ENCODE results near the gene GALK1.

GRCh38 chr17:75774471-75774990, 9.5 kb upstream of the GALK1 start:
- TF ChIP-seq, protein P1, sequence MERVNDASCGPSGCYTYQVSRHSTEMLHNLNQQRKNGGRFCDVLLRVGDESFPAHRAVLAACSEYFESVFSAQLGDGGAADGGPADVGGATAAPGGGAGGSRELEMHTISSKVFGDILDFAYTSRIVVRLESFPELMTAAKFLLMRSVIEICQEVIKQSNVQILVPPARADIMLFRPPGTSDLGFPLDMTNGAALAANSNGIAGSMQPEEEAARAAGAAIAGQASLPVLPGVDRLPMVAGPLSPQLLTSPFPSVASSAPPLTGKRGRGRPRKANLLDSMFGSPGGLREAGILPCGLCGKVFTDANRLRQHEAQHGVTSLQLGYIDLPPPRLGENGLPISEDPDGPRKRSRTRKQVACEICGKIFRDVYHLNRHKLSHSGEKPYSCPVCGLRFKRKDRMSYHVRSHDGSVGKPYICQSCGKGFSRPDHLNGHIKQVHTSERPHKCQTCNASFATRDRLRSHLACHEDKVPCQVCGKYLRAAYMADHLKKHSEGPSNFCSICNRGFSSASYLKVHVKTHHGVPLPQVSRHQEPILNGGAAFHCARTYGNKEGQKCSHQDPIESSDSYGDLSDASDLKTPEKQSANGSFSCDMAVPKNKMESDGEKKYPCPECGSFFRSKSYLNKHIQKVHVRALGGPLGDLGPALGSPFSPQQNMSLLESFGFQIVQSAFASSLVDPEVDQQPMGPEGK (CRISPR knock-in tag; IDR thresholded peaks at IDR 0.05; ENCODE audit: borderline replicate concordance), result no peak; the same call in 1 of the 2 replicates
- peak; percentile 17; the same call in 1 of the 2 replicates for TF ChIP-seq TSHZ2 (CRISPR knock-in tag; IDR thresholded peaks at IDR 0.05)
- no peak; the same call in 1 of the 2 replicates for TF ChIP-seq ZNF8 (CRISPR knock-in tag; IDR thresholded peaks at IDR 0.05)
- TF ChIP-seq, protein P2, sequence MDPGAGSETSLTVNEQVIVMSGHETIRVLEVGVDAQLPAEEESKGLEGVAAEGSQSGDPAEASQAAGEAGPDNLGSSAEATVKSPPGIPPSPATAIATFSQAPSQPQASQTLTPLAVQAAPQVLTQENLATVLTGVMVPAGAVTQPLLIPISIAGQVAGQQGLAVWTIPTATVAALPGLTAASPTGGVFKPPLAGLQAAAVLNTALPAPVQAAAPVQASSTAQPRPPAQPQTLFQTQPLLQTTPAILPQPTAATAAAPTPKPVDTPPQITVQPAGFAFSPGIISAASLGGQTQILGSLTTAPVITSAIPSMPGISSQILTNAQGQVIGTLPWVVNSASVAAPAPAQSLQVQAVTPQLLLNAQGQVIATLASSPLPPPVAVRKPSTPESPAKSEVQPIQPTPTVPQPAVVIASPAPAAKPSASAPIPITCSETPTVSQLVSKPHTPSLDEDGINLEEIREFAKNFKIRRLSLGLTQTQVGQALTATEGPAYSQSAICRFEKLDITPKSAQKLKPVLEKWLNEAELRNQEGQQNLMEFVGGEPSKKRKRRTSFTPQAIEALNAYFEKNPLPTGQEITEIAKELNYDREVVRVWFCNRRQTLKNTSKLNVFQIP (CRISPR knock-in tag; IDR thresholded peaks at IDR 0.05; ENCODE audit: borderline replicate concordance, low read depth), result no peak
- no peak for TF ChIP-seq OSR1 (CRISPR knock-in tag; IDR thresholded peaks at IDR 0.05)
- no peak for TF ChIP-seq ISL1 (CRISPR knock-in tag; IDR thresholded peaks at IDR 0.05)
- TF ChIP-seq ZFP30 (CRISPR knock-in tag; IDR thresholded peaks at IDR 0.05), result no peak
- TF ChIP-seq CSDC2 (CRISPR knock-in tag; IDR thresholded peaks at IDR 0.05), result no peak

Measured in SK-N-SH treated with all-trans-retinoic acid at 6 μM for 48 hours (cell line).